ENCODE measurements around the gene HIP1R.

HIP1R gene

DNA sequence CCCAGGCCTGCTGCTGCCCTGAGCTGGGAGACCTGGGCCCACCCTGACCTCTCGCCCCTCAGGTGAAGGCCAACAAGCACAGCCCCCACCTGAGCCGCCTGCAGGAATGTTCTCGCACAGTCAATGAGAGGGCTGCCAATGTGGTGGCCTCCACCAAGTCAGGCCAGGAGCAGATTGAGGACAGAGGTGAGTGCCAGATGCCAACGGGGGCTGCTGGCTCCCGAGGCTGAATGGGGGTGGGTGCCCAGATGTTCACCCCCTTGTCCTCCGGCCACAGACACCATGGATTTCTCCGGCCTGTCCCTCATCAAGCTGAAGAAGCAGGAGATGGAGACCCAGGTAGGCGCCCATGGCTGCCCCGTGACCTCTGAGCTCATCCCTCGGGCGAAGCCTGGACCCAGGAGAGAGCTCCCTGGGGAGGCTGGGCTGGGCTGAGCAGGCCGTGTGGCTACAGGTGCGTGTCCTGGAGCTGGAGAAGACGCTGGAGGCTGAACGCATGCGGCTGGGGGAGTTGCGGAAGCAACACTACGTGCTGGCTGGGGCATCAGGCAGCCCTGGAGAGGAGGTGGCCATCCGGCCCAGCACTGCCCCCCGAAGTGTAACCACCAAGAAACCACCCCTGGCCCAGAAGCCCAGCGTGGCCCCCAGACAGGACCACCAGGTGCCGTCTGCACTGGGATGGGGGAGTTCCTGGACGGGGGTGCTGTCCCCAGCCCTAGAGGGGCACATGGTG lies 25.8 kb downstream of the HIP1R start:
- DNase-seq (ENCODE audit: low spot score) = no peak

DNA sequence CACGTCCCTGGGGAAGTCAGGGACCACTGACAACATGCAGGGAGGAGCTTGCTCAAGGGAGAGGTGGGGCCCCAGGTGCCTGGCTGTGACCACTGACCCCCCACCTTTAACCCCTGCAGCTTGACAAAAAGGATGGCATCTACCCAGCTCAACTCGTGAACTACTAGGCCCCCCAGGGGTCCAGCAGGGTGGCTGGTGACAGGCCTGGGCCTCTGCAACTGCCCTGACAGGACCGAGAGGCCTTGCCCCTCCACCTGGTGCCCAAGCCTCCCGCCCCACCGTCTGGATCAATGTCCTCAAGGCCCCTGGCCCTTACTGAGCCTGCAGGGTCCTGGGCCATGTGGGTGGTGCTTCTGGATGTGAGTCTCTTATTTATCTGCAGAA lies 26.3 kb downstream of the HIP1R start:
- DNase-seq (ENCODE audit: low spot score) = no peak

DNA sequence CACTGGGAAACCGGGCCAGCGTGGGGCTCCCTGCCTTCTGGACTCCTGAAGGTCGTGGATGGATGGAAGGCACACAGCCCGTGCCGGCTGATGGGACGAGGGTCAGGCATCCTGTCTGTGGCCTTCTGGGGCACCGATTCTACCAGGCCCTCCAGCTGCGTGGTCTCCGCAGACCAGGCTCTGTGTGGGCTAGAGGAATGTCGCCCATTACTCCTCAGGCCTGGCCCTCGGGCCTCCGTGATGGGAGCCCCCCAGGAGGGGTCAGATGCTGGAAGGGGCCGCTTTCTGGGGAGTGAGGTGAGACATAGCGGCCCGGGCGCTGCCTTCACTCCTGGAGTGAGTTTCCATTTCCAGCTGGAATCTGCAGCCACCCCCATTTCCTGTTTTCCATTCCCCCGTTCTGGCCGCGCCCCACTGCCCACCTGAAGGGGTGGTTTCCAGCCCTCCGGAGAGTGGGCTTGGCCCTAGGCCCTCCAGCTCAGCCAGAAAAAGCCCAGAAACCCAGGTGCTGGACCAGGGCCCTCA lies 26.9 kb downstream of the HIP1R start:
- DNase-seq (ENCODE audit: low spot score) = no peak

DNA sequence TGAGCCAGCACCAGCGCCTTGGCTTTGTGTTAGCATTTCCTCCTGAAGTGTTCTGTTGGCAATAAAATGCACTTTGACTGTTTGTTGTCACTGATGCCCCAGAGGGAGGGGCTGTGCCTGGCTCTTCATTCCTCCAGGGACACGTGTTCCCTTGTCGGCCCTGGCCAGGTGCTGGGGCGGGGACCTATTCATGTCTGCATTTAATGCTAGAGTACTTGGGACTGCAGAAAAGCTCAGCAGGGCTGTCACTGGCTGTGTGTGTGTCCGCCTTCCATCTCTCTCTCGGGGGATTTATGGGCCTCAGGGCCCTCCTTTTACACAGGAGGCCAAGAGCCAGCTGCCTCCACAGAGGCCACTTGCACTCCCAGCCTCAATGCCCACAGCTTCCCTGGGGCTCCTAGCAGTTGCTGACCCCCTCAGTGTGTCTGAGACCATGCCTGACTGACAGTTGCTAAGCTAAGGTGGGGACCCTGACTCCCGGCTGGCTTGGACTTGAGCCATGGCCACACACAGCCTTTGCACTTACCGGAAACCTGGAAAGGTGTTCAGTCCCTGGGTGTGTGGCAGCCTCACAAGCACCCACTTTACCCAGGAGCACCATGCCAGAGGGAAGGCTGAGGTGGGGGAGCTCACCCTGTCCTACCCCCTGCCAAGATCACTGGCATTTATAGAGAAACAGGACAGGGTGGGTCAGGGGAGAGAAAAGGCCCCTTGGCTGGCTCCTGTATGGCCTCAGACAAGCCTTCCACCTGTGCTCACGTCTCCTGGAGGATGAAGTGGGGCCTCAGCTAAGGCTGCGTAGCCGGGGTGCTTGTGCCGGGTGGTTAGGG lies 27.8 kb downstream of the HIP1R start:
- DNase-seq (ENCODE audit: low spot score) = no peak

DNA sequence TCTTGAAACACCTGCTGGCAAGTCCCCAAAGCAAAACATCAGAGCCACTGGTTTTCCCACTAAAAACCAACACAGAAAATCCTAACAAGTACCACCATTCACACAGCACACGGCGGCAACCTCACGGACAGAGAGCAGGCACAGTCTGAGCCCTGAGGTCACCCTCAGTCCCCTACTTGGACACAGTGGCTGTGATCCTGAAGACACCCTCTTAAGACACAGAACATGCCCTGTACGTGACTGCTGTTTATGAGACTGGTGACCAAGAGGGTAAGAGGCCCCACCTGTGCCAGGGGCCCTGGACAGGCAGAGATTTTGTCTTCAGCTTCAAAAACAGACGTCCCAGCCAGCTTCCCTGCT lies 29.6 kb downstream of the HIP1R start:
- no peak for DNase-seq (ENCODE audit: low spot score)

DNA sequence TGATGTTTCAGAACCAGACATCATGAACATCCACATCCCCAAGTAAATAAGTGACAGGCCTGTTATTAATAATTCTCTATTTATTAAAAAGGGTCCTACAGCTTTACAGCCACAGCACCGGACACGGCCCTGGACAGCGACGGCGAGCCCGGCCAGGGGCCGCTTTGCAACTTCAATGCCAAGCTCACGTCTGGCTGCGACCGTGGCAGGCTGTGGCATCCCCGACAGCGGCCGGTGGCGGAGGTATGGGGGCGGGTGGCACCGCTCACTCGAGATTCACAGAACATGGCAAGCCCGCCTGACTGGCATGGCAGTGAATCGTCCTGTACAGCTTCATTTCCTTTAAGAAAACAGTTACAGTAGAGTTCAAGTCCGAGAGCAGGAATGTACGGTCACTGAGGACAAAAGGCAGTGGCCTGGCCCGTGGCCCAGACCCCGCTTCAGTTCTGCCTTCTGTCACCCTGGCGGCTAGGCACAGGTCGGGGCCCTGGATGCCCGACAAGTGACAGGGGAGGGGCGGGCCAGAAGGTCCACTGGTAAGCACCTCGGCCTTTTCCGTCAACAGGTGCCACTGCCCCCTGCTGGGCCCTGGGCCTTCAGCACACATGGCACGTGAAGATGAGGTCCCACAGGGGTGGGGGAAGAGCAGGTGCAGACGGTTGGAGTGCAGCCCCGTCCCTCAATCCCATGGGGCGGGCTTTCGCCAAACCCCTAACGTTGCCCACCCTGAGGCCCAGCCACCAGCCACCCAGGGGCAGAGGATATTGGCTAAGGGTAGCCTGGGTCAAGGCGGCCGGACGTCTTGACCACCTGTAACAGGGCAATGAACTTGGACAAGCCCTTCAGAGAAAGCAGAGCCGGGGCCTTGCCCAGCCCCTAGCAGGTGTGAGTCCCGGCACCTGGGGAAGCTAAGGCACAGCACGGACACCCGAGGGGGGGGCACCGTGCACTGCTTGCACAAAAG lies 30.3 kb downstream of the HIP1R start:
- DNase-seq (ENCODE audit: low spot score) = no peak

DNA sequence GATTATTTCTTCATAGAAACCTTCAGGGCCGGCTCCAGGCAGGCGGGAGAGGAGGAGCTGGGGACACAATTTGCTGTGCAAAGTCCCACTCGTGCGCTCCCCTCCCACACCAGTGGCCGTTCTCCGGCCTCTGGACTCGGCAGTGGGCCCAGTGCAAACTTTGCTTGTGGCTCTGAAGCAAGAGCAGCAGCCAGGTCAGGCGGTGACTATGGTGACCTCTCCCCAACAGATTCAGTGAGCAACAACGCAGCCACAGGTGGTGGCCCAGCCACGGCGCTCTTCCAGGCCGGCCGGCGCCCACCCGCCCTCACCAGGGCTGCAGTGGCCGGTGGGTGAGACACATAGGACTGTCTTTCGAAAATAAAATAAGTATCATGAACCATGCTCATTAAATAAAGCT lies 31.1 kb downstream of the HIP1R start:
- DNase-seq (ENCODE audit: low spot score) = no peak

DNA sequence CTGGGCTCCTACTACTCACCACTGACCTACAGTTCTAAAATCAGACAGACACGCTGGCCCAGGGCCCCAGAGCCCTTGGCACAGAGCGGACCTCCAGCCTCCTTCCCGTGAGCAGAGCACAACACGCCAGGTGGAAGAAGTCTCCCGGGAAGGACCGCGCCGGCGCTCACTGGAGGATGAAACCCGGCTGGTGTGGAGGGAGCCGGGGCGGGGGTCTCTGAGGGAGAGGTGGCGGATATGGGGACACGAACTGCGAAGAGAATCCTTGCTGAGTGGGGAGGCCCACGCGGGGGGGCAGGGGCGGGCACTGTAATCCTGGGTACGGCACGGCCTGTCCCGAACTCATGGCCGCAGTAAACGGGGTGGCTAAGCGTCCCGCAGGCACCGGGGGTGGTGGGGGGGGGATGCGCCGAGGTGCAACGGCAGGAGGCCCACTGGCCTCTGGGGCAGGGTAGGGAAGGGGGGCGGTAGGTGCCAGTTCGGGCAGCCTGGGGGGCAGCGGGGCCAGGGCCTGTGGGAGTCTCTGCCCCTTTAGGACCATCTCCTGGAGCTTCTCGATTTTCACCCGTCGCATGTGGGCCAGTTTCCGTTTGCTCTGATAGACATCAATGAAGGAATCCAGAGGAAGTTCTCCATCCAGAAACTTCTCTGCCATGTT lies 31.8 kb downstream of the HIP1R start:
- DNase-seq (ENCODE audit: low spot score) = no peak

DNA sequence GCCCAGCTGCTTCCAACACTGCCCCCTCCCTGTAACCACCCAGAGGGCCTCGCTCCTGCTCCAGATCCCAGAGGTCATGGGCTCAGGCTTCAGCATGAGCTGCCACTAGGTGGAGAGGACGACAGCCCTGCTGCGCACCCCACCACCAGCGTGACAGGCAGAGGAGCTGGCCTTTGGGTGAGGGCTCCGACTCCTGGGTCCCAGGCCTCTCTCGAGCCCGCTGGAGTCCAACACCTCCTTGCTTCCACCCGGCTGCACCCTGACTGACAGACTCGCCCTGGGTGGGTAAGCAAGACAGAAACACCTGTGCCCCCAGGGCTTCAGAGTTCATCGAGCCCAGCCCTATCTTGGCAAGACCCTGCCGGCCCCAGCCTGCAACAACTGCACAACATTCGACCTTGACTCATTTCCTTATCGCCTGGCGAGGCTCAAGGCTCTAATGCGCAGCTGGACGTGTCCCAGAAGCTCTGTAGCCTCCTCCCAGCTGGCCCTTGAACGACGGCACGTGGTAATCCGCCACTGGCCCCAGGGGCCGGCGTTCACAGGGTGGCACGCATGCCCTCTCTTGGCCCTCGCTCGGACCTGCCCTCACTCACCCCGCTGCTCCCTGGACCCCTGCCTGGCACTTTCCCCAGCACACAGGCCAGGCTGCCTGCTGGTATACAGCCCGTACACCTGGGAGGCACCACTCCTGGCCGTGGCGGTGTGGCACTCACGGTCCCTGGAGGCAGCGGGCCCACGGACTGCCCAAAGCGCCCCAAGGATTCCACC lies 32.6 kb downstream of the HIP1R start:
- DNase-seq (ENCODE audit: low spot score) = no peak

DNA sequence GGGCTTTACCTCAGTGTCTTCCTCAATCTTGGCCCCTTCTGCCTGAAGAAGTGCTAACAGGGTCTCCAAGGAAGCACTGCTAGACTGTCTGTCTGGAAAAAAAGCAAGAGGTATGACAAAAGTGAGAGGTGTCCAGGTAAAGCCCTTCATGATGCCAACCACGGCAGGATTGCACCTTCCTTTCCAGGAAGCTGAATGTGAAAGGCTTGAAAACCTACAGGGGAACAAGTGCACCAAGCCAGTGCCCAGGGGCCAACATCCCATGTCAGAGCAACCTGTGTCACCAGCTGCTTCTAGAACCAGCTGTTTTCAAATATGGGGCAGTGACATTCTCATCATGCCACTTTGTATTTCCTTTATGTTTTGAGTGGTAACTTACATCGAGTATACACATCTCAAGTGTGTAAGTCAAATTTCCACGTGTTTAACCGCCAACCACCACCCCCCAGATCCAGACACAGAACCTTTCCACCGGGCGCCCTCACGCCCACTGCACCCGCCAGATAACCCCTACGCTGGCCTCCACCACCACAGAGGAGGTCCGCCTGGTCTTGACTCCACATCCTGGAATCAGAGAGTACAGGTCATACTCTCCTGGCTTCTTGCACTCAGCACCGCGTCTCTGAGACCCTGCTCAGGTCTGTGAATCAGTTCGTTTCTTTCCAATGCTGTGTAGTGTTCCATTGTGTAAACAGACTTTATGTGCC lies 33.4 kb downstream of the HIP1R start:
- DNase-seq (ENCODE audit: low spot score) = no peak

DNA sequence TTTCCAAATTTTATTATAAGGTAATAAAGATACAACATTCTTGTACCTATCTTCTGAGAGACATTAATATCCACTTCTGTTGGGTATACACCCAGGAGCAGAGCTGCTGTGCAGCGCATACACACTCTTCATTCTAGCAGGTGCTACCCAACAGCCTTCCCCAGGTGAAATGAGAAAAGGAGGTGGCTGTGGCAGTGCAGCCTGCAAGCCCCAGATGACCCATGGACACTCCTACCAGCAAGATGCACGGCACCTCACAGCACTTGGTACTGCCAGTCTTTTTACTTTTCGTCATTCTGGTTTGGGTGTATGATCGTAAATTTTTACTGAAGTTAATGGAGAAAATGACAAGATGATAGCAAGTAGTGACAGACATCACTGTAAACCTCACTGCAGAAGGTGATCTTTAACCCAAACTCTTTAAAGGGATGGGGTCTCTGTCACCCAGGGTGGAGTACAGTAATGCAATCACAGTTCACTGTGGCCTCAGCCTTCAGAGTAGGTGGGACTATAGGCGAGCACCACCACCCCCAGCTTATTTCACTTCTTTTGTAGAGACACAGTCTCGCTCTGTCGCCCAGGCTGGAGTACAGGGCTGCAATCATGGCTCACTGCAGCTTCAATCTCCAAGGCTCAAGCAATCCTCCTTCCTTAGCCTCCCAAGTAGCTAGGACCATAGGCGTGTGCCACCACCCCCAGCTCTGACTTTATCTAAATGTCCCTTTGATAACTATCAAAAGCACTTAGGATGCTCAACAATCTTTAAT lies 34.1 kb downstream of the HIP1R start:
- no peak for DNase-seq (ENCODE audit: low spot score)

DNA sequence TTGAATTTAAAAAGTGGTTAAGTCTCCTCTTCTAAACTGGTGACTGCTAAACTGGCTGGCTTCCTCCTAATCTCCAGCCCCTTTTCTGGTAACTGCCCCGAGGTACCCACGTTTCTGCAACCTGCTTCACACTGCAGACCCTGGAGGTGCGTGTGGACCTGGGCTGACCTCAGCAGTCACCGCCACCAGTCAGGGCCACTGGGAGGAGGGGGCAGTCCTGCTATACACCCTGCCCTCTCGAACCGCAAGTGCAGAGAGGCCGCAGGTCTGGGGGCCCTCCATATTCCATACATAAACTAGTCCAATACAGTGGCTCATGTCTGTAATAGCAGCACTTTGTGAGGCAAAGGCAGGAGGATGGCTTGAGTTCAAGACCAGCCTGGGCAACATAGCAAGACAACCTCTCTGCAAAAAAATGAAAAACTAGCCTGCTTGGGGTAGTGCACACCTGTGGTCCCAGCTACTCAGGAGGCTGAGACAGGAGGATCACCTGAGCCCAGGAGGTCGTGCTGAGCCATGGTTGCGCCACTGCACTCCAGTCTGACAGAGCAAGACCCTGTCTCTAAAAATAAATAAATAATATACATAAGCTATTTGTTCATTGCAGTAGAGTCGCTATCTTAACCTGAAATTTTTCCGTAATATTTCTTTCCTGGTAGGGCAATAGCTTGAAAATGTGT lies 35.0 kb downstream of the HIP1R start:
- no peak for DNase-seq (ENCODE audit: low spot score)

DNA sequence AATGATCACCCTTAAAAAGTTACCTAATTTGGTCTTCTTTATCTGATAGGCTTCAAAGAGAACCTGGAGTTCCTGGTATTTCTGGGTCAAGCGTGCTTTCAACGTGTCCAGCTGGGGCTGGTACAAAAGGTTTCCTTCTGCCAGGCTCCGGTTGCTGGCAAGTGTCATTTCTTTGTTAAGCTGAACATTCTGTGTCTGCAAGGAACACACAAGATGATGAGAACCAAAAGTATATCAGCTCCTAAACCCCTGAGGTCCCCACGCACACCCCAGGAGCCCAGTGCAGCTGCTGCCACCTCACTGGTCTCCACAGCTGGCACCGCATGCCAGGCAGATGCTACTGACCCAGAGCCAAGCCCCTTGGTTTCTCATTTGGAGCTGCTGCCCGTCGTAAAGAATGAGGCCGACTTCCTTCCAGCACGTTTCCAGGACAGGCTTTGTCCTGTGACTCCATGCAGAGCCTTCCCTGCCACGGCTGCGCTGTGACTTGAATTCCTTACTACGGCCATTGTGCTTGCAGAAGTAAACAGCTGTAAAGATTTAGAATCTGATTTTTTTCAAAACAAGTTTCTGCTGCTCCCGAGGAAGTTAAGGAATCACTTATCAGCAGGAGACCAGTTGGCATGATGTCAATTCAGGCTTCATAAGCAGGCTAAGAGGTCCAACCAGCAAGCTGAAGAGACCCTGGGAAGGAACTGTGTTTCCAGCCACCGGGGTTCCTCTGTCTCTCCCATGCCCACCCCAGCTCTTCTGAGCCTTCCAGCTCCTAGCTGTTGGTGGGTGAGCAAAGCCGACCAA lies 35.8 kb downstream of the HIP1R start:
- peak; percentile 56 for DNase-seq (ENCODE audit: low spot score)

DNA sequence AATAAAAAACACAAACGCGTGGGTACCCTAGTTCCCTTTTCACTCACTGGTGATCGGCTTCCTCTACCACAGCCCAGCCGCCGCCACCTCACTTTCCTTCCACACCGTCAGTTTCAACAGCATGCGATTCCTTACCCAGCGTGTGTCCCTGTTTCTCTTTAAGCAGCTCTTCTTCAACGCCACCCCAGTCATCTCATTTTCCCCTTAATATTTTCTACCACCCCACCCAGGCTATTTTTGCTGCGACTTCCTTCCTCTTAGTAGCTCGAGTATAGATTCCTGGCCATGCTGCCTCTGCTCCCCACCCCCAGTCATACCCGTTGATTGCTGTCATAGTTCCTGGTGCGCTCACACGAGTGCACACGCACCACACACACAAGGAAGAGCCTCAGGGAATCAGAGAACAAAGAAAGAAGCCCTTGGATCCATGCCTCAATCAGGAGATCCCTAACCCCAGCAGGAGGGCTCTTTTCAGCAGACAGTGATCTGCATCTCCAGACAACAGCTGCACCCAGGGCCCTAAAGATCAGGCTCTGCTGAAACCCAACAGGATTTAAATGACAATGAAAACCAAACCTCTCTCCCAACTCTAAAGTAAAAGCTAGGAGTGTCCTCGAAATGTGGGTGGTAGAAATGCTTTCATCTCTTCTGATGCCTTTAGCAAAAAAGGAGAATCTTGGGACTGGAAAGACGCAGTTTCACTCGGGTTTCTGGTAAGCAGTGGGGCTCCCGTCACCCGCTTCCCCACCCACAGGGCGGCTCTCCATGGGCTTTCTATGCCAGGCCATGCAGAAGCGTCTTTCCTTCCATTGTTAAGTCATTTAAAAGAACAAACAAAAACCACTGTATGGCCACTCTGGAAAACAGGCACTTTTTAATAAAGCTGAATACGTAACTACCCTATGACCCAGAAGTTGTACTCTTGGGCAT lies 36.9 kb downstream of the HIP1R start:
- DNase-seq (ENCODE audit: low spot score) = peak; percentile 86

DNA sequence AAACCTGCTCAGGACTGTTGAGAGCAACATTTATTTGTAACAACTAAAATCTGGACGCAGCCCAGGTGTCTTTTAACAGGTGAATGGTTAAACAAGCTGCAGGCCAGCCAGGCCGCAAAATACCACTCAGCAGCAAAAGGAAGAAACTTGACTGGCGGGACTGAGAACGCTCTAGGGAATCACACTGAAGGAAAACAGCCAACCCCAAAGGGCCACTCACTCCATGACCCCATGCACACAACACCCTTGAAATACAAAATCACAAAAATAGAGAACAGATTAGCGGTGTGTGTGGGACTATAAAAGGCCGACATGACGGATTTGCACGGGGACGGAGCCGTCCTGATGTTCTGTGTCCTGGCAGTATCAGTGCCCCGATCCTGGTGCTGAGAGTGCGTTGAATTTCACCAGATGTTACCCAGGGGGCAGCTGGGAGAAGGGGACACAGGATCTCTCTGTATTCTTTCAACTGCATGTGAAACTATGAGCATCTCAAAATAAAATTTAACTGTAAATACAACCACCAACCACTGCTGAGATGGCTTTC lies 37.6 kb downstream of the HIP1R start:
- DNase-seq (ENCODE audit: low spot score) = no peak

DNA sequence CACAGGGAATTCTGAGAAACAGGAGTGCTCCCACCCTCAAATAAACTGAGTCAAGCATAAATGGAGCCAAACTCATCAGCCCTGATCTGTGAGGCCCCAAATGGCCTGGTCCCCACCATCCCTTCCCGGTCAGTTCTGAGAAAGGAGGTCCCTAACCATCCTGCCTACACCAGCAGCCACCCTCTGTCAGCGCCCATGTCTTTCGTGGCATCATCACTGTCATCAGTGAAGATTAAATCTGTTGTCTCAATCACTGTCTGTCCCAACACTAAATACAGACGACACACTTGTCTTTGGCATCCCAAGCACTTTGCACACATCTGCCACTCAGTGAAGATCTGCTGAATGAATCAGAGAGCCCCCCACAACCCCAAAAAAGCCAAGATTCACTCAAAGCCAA lies 38.3 kb downstream of the HIP1R start:
- DNase-seq (ENCODE audit: low spot score) = no peak

DNA sequence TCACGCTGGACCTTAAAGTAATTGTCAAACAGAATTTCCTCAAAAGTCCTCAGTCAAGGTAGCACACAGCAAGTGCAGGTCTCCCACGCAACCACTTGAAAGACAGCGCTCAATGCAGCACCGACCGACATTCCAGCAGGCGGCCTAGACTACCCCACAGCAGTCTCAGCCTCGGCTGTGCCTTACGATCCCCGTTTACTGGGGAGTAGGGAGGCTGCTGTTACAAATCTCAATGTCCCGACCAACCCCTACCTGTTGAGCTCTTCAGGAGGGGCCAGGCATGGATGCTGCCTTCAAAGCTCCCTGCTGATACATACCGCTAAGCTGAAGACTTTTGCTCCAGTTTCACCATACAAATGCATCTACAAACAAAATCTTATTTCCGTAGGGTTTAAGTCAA lies 38.8 kb downstream of the HIP1R start:
- no peak for DNase-seq (ENCODE audit: low spot score)

All from GM03348 (cell line).